ENCODE results near the gene CCDC179.

CCDC179 gene

GRCh38 chr11:22846726-22847125, 13.5 kb downstream of the CCDC179 start:
- no peak for TF ChIP-seq CTCF (IDR thresholded peaks at IDR 0.05; ENCODE audit: low read depth, low read length)
- DNase-seq (ENCODE audit: low read depth in 2 of 2), result no peak
- no peak overlapping the region for H3K4me3 ChIP-seq (replicated peaks in 1 of 2; ENCODE audit: low read depth in 2 of 2, low read length in 2 of 2)

GRCh38 chr11:22832315-22833015, 27.8 kb downstream of the CCDC179 start:
- H3K4me3 ChIP-seq (replicated peaks in 1 of 2; ENCODE audit: low read depth in 2 of 2, low read length in 2 of 2), result no peak overlapping the region
- no peak for TF ChIP-seq CTCF (IDR thresholded peaks at IDR 0.05; ENCODE audit: low read depth, low read length)
- peak in 1 of 2 donors; percentile 34 for DNase-seq (ENCODE audit: low read depth in 2 of 2)

- H3K4me3 ChIP-seq (replicated peaks in 1 of 2; ENCODE audit: low read depth in 2 of 2, low read length in 2 of 2), result peak overlapping the region; percentile 25 to 89
- TF ChIP-seq CTCF (IDR thresholded peaks at IDR 0.05; ENCODE audit: low read depth, low read length), result no peak
- no peak for DNase-seq (ENCODE audit: low read depth in 2 of 2)
These were observed 30.2 kb downstream of the CCDC179 start for GRCh38 chr11:22830082-22830414.

- H3K4me3 ChIP-seq (replicated peaks in 1 of 2; ENCODE audit: low read depth in 2 of 2, low read length in 2 of 2), result peak within 1 kb of the TSS; percentile 89
- TF ChIP-seq CTCF (IDR thresholded peaks at IDR 0.05; ENCODE audit: low read depth, low read length), result peak; percentile 43
- DNase-seq (ENCODE audit: low read depth in 2 of 2), result peak; percentile 92 to 93
These were observed 30.8 kb downstream of the CCDC179 start, which contains the start of gene SVIP for GRCh38 chr11:22829231-22830081. Gene SVIP, minus strand, starts transcription at chr11:22829801. Its CDS starts 53 bp downstream, at chr11:22829748.

GRCh38 chr11:22828373-22828772, 31.9 kb downstream of the CCDC179 start:
- peak overlapping the region in 1 of 2 donors; percentile 89 for H3K4me3 ChIP-seq (replicated peaks in 1 of 2; ENCODE audit: low read depth in 2 of 2, low read length in 2 of 2)
- no peak for TF ChIP-seq CTCF (IDR thresholded peaks at IDR 0.05; ENCODE audit: low read depth, low read length)
- DNase-seq (ENCODE audit: low read depth in 2 of 2), result no peak

- TF ChIP-seq CTCF (IDR thresholded peaks at IDR 0.05; ENCODE audit: low read depth, low read length), result no peak
- no peak for DNase-seq (ENCODE audit: low read depth in 2 of 2)
- no peak overlapping the region for H3K4me3 ChIP-seq (replicated peaks in 1 of 2; ENCODE audit: low read depth in 2 of 2, low read length in 2 of 2)
These were observed 38.1 kb downstream of the CCDC179 start for GRCh38 chr11:22822203-22822602.
